ENCODE results near the gene ATXN2L.

Gene ATXN2L

DNA sequence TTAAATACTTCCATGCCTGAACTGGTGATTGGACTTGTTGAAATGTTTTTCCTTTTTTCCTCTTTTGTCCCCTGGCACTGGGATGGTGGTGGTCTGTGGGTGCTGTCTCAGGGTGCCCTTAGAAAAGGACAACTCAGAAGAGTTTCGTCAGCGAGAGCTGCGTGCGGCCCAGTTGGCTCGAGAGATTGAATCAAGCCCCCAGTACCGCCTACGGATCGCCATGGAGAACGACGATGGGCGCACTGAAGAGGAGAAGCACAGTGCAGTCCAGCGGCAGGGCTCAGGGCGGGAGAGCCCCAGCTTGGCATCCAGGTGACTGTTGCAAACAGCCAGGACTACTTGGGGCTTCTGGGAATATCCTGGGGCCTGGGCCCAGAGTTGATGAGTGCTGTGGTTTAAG is 6.9 kb downstream of the ATXN2L start:
- Mint-ChIP-seq H3K27ac (peak overlapping the region; percentile 33), H3K4me3 (no peak overlapping the region), H3K4me1 (peaks cover 21% of the 10 kb centered on the region), H3K36me3 (ENCODE audit: low read depth) (peaks cover 82% of the 10 kb centered on the region), H3K27me3 (ENCODE audit: low read depth, poor library complexity) (no peaks in the 10 kb centered on the region), H3K9me3 (no peaks in the 10 kb centered on the region)
- no peak for DNase-seq
- TF ChIP-seq, protein P1, sequence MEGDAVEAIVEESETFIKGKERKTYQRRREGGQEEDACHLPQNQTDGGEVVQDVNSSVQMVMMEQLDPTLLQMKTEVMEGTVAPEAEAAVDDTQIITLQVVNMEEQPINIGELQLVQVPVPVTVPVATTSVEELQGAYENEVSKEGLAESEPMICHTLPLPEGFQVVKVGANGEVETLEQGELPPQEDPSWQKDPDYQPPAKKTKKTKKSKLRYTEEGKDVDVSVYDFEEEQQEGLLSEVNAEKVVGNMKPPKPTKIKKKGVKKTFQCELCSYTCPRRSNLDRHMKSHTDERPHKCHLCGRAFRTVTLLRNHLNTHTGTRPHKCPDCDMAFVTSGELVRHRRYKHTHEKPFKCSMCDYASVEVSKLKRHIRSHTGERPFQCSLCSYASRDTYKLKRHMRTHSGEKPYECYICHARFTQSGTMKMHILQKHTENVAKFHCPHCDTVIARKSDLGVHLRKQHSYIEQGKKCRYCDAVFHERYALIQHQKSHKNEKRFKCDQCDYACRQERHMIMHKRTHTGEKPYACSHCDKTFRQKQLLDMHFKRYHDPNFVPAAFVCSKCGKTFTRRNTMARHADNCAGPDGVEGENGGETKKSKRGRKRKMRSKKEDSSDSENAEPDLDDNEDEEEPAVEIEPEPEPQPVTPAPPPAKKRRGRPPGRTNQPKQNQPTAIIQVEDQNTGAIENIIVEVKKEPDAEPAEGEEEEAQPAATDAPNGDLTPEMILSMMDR (IDR thresholded peaks at IDR 0.05), result no peak

DNA sequence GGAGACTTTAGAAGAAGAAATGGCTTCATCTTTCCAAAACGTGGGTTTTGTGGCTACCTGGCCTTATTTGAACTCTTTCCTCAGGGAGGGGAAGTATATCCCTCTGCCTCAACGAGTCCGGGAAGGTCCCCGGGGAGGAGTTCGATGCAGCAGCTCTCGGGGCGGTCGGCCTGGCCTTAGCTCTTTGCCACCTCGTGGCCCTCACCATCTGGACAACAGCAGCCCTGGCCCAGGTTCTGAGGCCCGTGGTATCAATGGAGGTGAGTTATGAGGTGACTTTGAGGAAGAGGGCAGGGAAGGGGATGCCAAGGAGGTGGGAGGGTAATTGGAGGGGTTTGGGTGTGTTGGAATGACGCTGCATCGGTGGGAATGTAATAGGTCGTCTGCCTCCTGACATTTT is 7.7 kb downstream of the ATXN2L start:
- TF ChIP-seq, protein P1 (IDR thresholded peaks at IDR 0.05), result no peak
- Mint-ChIP-seq H3K4me3 (no peak overlapping the region), H3K27me3 (ENCODE audit: low read depth, poor library complexity) (no peaks in the 10 kb centered on the region), H3K36me3 (ENCODE audit: low read depth) (peaks cover 82% of the 10 kb centered on the region), H3K27ac (no peak overlapping the region), H3K9me3 (no peaks in the 10 kb centered on the region), H3K4me1 (peaks cover 13% of the 10 kb centered on the region)
- no peak for DNase-seq

DNA sequence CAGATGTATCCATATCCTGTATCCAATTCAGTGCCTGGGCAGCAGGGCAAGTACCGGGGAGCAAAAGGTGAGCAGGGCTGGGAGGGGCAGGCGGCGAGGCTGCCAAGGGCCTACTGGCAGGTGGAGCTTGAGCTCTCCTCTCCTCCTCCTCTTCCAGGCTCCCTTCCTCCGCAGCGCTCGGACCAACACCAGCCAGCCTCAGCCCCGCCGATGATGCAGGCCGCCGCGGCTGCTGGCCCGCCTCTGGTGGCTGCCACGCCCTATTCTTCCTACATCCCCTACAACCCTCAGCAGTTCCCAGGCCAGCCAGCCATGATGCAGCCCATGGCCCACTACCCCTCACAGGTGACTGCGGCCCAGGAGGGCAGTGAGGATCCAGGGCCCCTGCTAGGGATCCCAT is 11.6 kb downstream of the ATXN2L start:
- H3K4me1 Mint-ChIP-seq, result no peaks in the 10 kb centered on the region
- TF ChIP-seq, protein P1 (IDR thresholded peaks at IDR 0.05), result no peak

DNA sequence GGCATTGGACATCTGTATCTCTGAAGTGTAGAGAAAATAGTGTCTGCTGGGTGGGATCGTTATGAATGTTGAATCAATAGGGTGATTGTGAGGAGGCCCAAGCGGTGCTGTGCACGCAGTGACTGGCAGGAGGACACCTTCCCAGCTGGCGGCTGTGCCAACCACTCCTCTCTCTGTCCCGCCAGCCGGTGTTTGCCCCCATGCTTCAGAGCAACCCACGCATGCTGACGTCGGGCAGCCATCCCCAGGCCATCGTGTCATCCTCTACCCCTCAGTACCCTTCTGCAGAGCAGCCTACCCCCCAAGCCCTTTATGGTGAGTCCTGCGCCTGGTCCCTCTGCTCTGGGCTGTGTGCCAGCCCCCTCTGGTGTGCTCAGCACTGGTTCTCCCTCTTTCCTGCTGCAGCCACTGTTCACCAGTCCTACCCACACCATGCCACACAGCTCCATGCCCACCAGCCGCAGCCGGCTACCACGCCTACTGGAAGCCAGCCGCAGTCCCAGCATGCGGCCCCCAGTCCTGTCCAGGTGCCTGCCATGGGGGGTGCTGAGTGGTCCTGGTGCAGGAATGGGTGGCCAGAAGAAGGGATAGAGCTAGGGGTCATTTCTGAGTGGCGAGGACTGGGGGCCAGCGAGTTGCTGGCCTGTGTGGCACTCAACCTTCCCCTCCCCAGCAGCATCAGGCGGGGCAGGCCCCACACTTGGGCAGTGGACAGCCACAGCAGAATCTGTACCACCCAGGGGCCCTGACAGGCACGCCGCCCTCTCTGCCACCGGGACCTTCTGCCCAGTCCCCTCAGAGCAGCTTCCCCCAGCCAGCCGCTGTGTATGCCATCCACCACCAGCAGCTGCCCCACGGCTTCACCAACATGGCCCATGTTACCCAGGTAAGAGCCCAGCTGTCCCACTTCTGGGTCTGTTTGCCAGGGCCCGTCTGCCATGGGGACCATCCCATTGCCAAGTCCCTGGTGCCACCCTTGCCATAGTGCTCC is 12.4 kb downstream of the ATXN2L start:
- no peaks in the 10 kb centered on the region for H3K9me3 Mint-ChIP-seq
- H3K4me1 Mint-ChIP-seq, result no peaks in the 10 kb centered on the region
- no peak for DNase-seq
- H3K27ac Mint-ChIP-seq, result no peak overlapping the region
- no peak overlapping the region for H3K4me3 Mint-ChIP-seq
- H3K36me3 Mint-ChIP-seq (ENCODE audit: low read depth), result peaks cover 60% of the 10 kb centered on the region
- TF ChIP-seq, protein P1 (IDR thresholded peaks at IDR 0.05), result no peak
- no peaks in the 10 kb centered on the region for H3K27me3 Mint-ChIP-seq (ENCODE audit: low read depth, poor library complexity)

More for the DNA sequence above, 11.6 kb downstream of the ATXN2L start:
- no peaks in the 10 kb centered on the region for H3K9me3 Mint-ChIP-seq
- H3K4me3 Mint-ChIP-seq, result no peak overlapping the region
- H3K27me3 Mint-ChIP-seq (ENCODE audit: low read depth, poor library complexity), result no peaks in the 10 kb centered on the region
- no peak overlapping the region for H3K27ac Mint-ChIP-seq
- H3K36me3 Mint-ChIP-seq (ENCODE audit: low read depth), result peaks cover 65% of the 10 kb centered on the region
- no peak for DNase-seq

DNA sequence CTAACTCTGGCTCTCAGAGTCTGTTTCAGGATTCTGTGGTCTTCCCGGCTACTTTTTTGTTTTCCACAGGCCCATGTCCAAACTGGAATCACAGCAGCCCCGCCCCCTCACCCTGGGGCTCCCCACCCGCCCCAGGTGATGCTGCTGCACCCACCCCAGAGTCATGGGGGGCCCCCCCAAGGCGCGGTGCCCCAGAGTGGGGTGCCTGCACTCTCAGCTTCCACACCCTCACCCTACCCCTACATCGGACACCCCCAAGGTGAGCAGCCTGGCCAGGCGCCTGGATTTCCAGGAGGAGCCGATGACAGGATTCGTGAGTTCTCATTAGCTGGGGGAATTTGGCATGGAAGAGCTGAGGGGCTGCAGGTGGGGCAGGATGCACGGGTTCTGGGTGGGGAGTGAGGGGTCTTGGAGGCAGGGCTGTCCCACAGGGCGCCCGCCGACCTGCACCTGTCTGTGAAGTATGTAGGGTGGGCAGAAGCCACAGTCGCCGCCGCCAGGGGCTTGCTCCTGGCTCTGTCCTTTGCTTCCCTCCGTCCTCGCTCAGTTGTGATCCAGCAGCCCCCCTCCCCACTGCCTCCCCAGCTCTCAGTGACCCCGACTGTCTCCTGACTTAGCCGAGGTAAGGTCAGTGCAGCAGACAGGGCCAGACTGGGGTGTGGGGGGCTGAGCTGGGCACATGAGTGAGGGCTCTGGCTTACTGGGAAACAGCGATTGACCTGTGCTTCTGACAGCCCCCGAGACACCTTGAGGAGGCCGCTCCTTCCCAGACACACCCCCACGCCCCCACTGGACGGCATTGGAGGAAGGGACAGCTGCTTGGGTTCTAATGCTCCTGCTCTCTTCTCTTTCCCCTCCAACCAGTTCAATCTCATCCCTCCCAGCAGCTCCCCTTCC is 13.3 kb downstream of the ATXN2L start:
- Mint-ChIP-seq H3K27ac (no peak overlapping the region), H3K9me3 (no peaks in the 10 kb centered on the region)

More for the DNA sequence above, 13.3 kb downstream of the ATXN2L start:
- no peaks in the 10 kb centered on the region for H3K27me3 Mint-ChIP-seq (ENCODE audit: low read depth, poor library complexity)
- H3K36me3 Mint-ChIP-seq (ENCODE audit: low read depth), result peaks cover 51% of the 10 kb centered on the region
- no peak for DNase-seq
- H3K4me3 Mint-ChIP-seq, result no peak overlapping the region
- no peaks in the 10 kb centered on the region for H3K4me1 Mint-ChIP-seq
- TF ChIP-seq, protein P1 (IDR thresholded peaks at IDR 0.05), result no peak

Data from nephron progenitor cell (in vitro differentiated cells).